ENCODE data around the gene MAP3K5. TPM values are rescaled to one million over a fixed set of nuclear protein-coding genes. Genes with fewer than 3 reads are reported as not detected.

Gene MAP3K5
- polyA plus RNA-seq, 3 donors: 9.6 to 12.0 (median 11.1) TPM

GRCh38 chr6:136739071-136739470 is 53.2 kb downstream of the MAP3K5 start:
- peaks cover 97% of the 10 kb centered on the region for H3K79me2 ChIP-seq (ENCODE audit: insufficient read depth, low read length)
- Mint-ChIP-seq H3K4me1 (peaks cover 41% of the 10 kb centered on the region), H3K27me3 (ENCODE audit: low read depth in 3 of 3) (no peaks in the 10 kb centered on the region), H3K9me3 (no peaks in the 10 kb centered on the region), H3K27ac (no peak overlapping the region), H3K4me3 (no peak overlapping the region), H3K36me3 (peaks cover 5 to 9% of the 10 kb centered on the region in 2 donors)
- H3K4me3 ChIP-seq (replicated peaks in 1 of 3; ENCODE audit: low read depth in 2 of 3, low read length in 3 of 3): no peak overlapping the region
- H2AFZ ChIP-seq (ENCODE audit: insufficient read depth, low read depth, low read length, poor library complexity, severe bottlenecking): no peak overlapping the region
- peaks cover 13 to 15% of the 10 kb centered on the region in 2 donors for H3K4me1 ChIP-seq (ENCODE audit: control insufficient read depth in 1 of 2, insufficient read depth in 2 of 2, low read length in 2 of 2)
- H3K4me2 ChIP-seq (replicated peaks; ENCODE audit: extremely low read depth, low read length, poor library complexity, severe bottlenecking): no peak overlapping the region
- no peak overlapping the region for H3K9ac ChIP-seq (ENCODE audit: insufficient read depth, low read length, poor library complexity, severe bottlenecking)
- 94% methylated on average over 4 of the region's 4 CpGs for WGBS (ENCODE audit: insufficient coverage)
- no peaks in the 10 kb centered on the region for H3K36me3 ChIP-seq (replicated peaks in 1 of 2; ENCODE audit: control insufficient read depth in 1 of 2, insufficient read depth in 2 of 2, low read length in 2 of 2)
- no peak for TF ChIP-seq CTCF (IDR thresholded peaks at IDR 0.05)
- no peak for DNase-seq
- no peaks in the 10 kb centered on the region for H3K9me3 ChIP-seq (replicated peaks in 1 of 2; ENCODE audit: control insufficient read depth in 1 of 2, insufficient read depth in 1 of 2, low read length in 2 of 2)
- intact Hi-C loops (cut with micrococcal nuclease): no loop called here
- H4K20me1 ChIP-seq (ENCODE audit: insufficient read depth, low read length): peaks cover 100% of the 10 kb centered on the region
- no peak overlapping the region for H3K27ac ChIP-seq (ENCODE audit: low read depth in 1 of 2, low read length in 2 of 2)
- H3K27me3 ChIP-seq (ENCODE audit: control insufficient read depth in 2 of 2, insufficient read depth in 2 of 2, low read length in 2 of 2): no peaks in the 10 kb centered on the region

- Mint-ChIP-seq H3K9me3 (no peaks in the 10 kb centered on the region), H3K36me3 (peaks cover 5 to 9% of the 10 kb centered on the region in 2 donors), H3K4me3 (no peak overlapping the region), H3K27me3 (ENCODE audit: low read depth in 3 of 3) (no peaks in the 10 kb centered on the region), H3K27ac (peak overlapping the region in 2 of 7 donors; percentile 12 to 17), H3K4me1 (peaks cover 39% of the 10 kb centered on the region)
- DNase-seq: no peak
- intact Hi-C loops (cut with micrococcal nuclease): no loop called here
- H3K9me3 ChIP-seq (replicated peaks in 1 of 2; ENCODE audit: control insufficient read depth in 1 of 2, insufficient read depth in 1 of 2, low read length in 2 of 2): no peaks in the 10 kb centered on the region
- TF ChIP-seq CTCF (IDR thresholded peaks at IDR 0.05): no peak
- no peak overlapping the region for H3K27ac ChIP-seq (ENCODE audit: low read depth in 1 of 2, low read length in 2 of 2)
- 94% methylated on average over 2 of the region's 6 CpGs for WGBS (ENCODE audit: insufficient coverage)
- peaks cover 97% of the 10 kb centered on the region for H3K79me2 ChIP-seq (ENCODE audit: insufficient read depth, low read length)
- H3K4me3 ChIP-seq (replicated peaks in 1 of 3; ENCODE audit: low read depth in 2 of 3, low read length in 3 of 3): no peak overlapping the region
- H3K4me2 ChIP-seq (replicated peaks; ENCODE audit: extremely low read depth, low read length, poor library complexity, severe bottlenecking): no peak overlapping the region
- H3K27me3 ChIP-seq (ENCODE audit: control insufficient read depth in 2 of 2, insufficient read depth in 2 of 2, low read length in 2 of 2): no peaks in the 10 kb centered on the region
- peaks cover 13 to 15% of the 10 kb centered on the region in 2 donors for H3K4me1 ChIP-seq (ENCODE audit: control insufficient read depth in 1 of 2, insufficient read depth in 2 of 2, low read length in 2 of 2)
- H3K36me3 ChIP-seq (replicated peaks in 1 of 2; ENCODE audit: control insufficient read depth in 1 of 2, insufficient read depth in 2 of 2, low read length in 2 of 2): no peaks in the 10 kb centered on the region
- peaks cover 100% of the 10 kb centered on the region for H4K20me1 ChIP-seq (ENCODE audit: insufficient read depth, low read length)
- no peak overlapping the region for H2AFZ ChIP-seq (ENCODE audit: insufficient read depth, low read depth, low read length, poor library complexity, severe bottlenecking)
- no peak overlapping the region for H3K9ac ChIP-seq (ENCODE audit: insufficient read depth, low read length, poor library complexity, severe bottlenecking)
These were observed 53.6 kb downstream of the MAP3K5 start for GRCh38 chr6:136738692-136739057.

Data from CD14-positive monocyte (primary cell).